Erythroblast (primary cell): ENCODE results near the gene DIP2C.

Experiments used
- GATA1 ChIP-seq: IDR thresholded peaks from 2 replicates; pipeline ENCODE4 v1.6.1; 2011; ENCODE audit warnings: low read depth, mild to moderate bottlenecking, control low read depth, low read length, moderate library complexity
- POLR2A ChIP-seq: IDR thresholded peaks from 2 replicates; pipeline ENCODE4 v1.6.1; 2011; ENCODE audit warnings: mild to moderate bottlenecking, low read length

GRCh38 chr10:301536-301935 lies 387.9 kb downstream of the DIP2C start:
- TF ChIP-seq POLR2A (no peak), GATA1 (no peak)
